Measurements from ENCODE around the gene CALML6. TPM values are rescaled to one million over a fixed set of nuclear protein-coding genes. Genes with fewer than 3 reads are reported as not detected.

The CALML6 gene
- total RNA-seq, 1 donor from 2014 or later, result 1.3 TPM

DNA sequence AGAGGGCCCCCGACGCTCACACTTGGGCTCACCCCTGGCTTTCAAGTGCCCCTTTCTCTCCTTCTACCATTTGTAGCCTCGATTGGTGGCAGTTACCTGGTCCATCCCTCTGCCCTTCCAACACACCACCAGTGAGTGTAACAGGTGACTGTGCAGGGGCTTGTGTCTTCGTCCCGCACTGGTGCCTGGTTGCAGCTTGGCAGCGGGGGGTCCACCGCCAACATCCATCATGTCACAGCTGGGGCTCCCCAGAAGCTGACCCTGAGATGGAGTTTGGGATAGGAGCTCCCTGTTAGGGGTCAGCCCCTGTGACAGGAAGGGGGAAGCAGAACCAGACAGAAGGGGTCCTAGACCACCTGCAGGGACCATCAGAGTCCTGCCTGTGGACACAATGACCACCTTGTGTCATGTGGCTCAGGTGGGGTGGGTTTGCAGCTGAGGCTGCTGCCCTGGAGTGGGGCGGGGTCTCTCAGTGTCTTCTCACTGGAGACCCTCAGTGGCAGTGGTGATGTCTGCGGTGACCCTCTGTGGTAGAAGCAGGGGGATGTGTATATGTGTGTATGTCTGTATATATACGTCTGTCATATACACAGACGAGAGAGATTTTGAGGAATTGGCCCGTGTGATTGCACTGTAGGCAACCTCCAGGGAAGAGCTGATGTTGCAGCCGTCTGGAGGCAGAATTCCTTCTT, 3.6 kb upstream of the CALML6 start:
- DNase-seq (no peak), ATAC-seq (ENCODE audit: low read depth) (no peak)
- Mint-ChIP-seq H3K4me3 (no peak overlapping the region), H3K27ac (no peak overlapping the region), H3K4me1 (peaks cover 17% of the 10 kb centered on the region), H3K27me3 (peaks cover 5% of the 10 kb centered on the region), H3K9me3 (no peaks in the 10 kb centered on the region), H3K36me3 (ENCODE audit: low read depth) (no peaks in the 10 kb centered on the region)
- TF ChIP-seq, protein P1, sequence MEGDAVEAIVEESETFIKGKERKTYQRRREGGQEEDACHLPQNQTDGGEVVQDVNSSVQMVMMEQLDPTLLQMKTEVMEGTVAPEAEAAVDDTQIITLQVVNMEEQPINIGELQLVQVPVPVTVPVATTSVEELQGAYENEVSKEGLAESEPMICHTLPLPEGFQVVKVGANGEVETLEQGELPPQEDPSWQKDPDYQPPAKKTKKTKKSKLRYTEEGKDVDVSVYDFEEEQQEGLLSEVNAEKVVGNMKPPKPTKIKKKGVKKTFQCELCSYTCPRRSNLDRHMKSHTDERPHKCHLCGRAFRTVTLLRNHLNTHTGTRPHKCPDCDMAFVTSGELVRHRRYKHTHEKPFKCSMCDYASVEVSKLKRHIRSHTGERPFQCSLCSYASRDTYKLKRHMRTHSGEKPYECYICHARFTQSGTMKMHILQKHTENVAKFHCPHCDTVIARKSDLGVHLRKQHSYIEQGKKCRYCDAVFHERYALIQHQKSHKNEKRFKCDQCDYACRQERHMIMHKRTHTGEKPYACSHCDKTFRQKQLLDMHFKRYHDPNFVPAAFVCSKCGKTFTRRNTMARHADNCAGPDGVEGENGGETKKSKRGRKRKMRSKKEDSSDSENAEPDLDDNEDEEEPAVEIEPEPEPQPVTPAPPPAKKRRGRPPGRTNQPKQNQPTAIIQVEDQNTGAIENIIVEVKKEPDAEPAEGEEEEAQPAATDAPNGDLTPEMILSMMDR (IDR thresholded peaks at IDR 0.05), result no peak
- POLR2A ChIA-PET, result interaction anchor here (0.6 kb wide), 1 partner anchor 127 kb away, joined by 3 read pairs; no protein-coding TSS in a partner anchor
- CTCF ChIA-PET, result no interaction called here
- intact Hi-C loops (cut with micrococcal nuclease), result no loop called here

- H3K36me3 Mint-ChIP-seq (ENCODE audit: low read depth), result no peaks in the 10 kb centered on the region
- no peak overlapping the region for H3K4me3 Mint-ChIP-seq
- H3K9me3 Mint-ChIP-seq, result no peaks in the 10 kb centered on the region
- ChIA-PET POLR2A (no interaction called here), CTCF (no interaction called here)
- peaks cover 6% of the 10 kb centered on the region for H3K4me1 Mint-ChIP-seq
- H3K27ac Mint-ChIP-seq, result no peak overlapping the region
- no peak for ATAC-seq (ENCODE audit: low read depth)
- TF ChIP-seq, protein P1 (IDR thresholded peaks at IDR 0.05), result no peak
- no peak for DNase-seq
- intact Hi-C loops (cut with micrococcal nuclease), result no loop called here
- peaks cover 5% of the 10 kb centered on the region for H3K27me3 Mint-ChIP-seq
These were observed 724 bp upstream of the CALML6 start for GRCh38 chr1:1914101-1914970.

DNA sequence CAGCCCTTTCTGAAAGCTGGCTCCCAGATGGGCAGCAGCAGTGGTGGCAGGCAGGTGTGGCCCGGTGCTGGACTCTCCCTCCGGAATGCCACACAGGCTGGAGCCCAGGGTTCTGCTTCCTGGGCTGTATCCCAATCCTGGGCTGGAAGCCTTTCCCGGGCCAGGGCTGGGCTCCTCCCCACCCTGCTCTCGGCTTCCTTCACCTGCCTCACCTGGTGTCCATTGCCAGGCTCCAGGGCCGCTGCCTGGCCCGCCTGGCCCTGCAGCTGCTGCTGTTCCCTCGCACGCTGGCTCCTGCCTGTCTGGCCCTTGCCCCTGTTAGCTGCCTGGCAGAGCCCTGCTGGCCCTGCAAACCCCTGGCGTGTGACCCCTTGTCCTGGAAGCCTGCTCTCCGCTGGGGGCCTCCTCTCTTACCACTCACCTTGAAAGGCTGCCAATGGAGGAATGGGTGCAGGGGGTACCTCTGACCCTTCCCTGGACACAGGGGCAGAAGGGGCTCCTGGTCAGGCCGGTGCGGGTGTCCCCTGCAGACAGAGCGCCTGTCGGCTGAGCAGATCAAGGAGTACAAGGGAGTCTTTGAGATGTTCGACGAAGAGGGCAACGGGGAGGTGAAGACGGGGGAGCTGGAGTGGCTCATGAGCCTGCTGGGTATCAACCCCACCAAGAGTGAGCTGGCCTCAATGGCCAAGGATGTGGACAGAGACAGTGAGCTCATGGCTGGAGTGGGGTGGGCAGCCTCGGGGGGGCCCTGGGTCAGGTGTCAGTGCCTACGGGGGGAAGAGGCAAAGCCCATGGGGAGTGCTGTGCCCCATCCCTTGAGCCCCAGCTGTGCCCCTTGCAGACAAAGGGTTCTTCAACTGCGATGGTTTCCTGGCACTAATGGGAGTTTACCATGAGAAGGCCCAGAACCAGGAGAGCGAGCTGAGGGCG, 1.1 kb downstream of the CALML6 start:
- ChIA-PET CTCF (no interaction called here), POLR2A (no interaction called here)
- Mint-ChIP-seq H3K9me3 (no peaks in the 10 kb centered on the region), H3K4me3 (no peak overlapping the region), H3K27me3 (peaks cover 5% of the 10 kb centered on the region), H3K4me1 (no peaks in the 10 kb centered on the region), H3K27ac (no peak overlapping the region), H3K36me3 (ENCODE audit: low read depth) (no peaks in the 10 kb centered on the region)
- intact Hi-C loops (cut with micrococcal nuclease), result loop anchor here (5.0 kb wide), 1 partner anchor 476 kb away; the partner anchor contains the start of genes MORN1 and RER1
- ATAC-seq (ENCODE audit: low read depth) (no peak), DNase-seq (no peak)
- TF ChIP-seq, protein P1 (IDR thresholded peaks at IDR 0.05), result no peak

GRCh38 chr1:1916851-1917251, 1.8 kb downstream of the CALML6 start:
- intact Hi-C loops (cut with micrococcal nuclease), result loop anchor here (5.0 kb wide), 1 partner anchor 475 kb away; the partner anchor contains the start of genes MORN1 and RER1
- H3K4me1 Mint-ChIP-seq, result no peaks in the 10 kb centered on the region
- TF ChIP-seq, protein P1 (IDR thresholded peaks at IDR 0.05), result no peak
- peaks cover 5% of the 10 kb centered on the region for H3K27me3 Mint-ChIP-seq
- H3K4me3 Mint-ChIP-seq, result no peak overlapping the region
- no peaks in the 10 kb centered on the region for H3K36me3 Mint-ChIP-seq (ENCODE audit: low read depth)
- H3K27ac Mint-ChIP-seq, result no peak overlapping the region
- ATAC-seq (ENCODE audit: low read depth), result no peak
- CTCF ChIA-PET, result no interaction called here
- POLR2A ChIA-PET, result no interaction called here
- no peak for DNase-seq
- no peaks in the 10 kb centered on the region for H3K9me3 Mint-ChIP-seq
